Activated CD4-positive, alpha-beta T cell treated with anti-CD3 and anti-CD28 coated beads for 36 hours (primary cell): ENCODE results near the gene KCNG3. TPM values are rescaled to one million over a fixed set of nuclear protein-coding genes. Genes with fewer than 3 reads are reported as not detected.
A peak's percentile ranks its signal among the peaks of the same experiment; 100 is the strongest.
"Not testable (repeated sequence)": the region's sequence is repeated elsewhere in the genome, so short reads cannot be mapped to it uniquely, and the experiment has no call there.

Experiments used
- ATAC-seq: fragments of 200-7000 bp; cut with Tn5 transposase; one replicate; pipeline ENCODE4 v1.10.0; 2021; ENCODE audit warnings: mild to moderate bottlenecking, moderate library complexity
- CTCF ChIA-PET: fragments of 350-600 bp; sonication (Branson Sonifier 250); formaldehyde crosslinking; loops from one replicate; lab custom pipeline; 2021; ENCODE audit warnings: antibody characterized with exemption; lab: Charles Lee
- POLR2A ChIA-PET: fragments of 350-600 bp; sonication (Branson Sonifier 250); formaldehyde crosslinking; loops from one replicate; lab custom pipeline; 2021; ENCODE audit warnings: antibody characterized with exemption, inconsistent platforms; lab: Charles Lee
- DNase-seq: peaks from one replicate; pipeline ENCODE4 v3.0.0-alpha.2; 2020
- H3K27ac Mint-ChIP-seq: one replicate; pipeline ENCODE4 v1.8.0; 2021; ENCODE audit warnings: mixed read lengths
- H3K27me3 Mint-ChIP-seq: one replicate; pipeline ENCODE4 v1.8.0; 2021; ENCODE audit warnings: mixed read lengths
- H3K36me3 Mint-ChIP-seq: one replicate; pipeline ENCODE4 v1.8.0; 2021; ENCODE audit warnings: low read depth, mixed read lengths
- H3K4me1 Mint-ChIP-seq: one replicate; pipeline ENCODE4 v1.8.0; 2021; ENCODE audit warnings: mixed read lengths
- H3K4me3 Mint-ChIP-seq: one replicate; pipeline ENCODE4 v1.8.0; 2021; ENCODE audit warnings: mild to moderate bottlenecking, moderate library complexity, mixed read lengths
- H3K9me3 Mint-ChIP-seq: one replicate; pipeline ENCODE4 v1.8.0; 2021; ENCODE audit warnings: low read depth, mixed read lengths
- intact Hi-C, 2 experiments: fragments of 100-400 bp; cut with DNase I in 1 of 2; cut with micrococcal nuclease in 1 of 2; formaldehyde crosslinking; loops; one replicate each; pipeline versions ENCODE4 v1.14.2 to v1.15.1; 2022 to 2024; cut with DNase I, micrococcal nuclease
- total RNA-seq, 2 experiments: library from RNA; stranded (reverse); gene quantifications; one replicate each; pipeline ENCODE4 v1.2.3, GENCODE V29; 2021

KCNG3 gene
- total RNA-seq, 2 experiments from 2014 or later = 0.30 to 0.35 TPM

DNA sequence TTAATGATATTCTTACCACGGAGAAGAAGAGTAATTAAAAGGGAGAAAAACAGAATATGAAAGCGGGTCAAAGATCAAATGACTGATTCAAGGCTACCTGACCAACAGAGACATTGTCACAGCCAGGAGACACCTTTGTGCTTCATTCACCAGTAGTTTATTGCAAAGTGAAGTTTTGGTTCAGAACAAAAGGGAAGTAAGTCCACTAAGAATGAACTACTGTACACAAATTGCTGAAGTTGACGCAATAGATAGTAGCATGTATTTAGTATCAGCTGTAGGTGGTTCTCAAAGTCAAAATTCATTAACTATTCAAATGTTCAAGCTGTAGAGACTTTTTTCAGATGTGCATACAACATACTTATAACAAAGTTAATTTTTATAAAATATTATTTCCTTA is 68.1 kb downstream of the KCNG3 start:
- no peaks in the 10 kb centered on the region for H3K36me3 Mint-ChIP-seq
- ATAC-seq (no peak), DNase-seq (no peak)
- H3K27ac Mint-ChIP-seq = no peak overlapping the region
- H3K27me3 Mint-ChIP-seq = peaks cover 2% of the 10 kb centered on the region
- H3K4me3 Mint-ChIP-seq = no peak overlapping the region
- no peaks in the 10 kb centered on the region for H3K9me3 Mint-ChIP-seq
- ChIA-PET POLR2A (no interaction called here), CTCF (interaction anchor here (0.8 to 1.0 kb wide), 2 partner anchors 18 to 31 kb away, joined by 3 read pairs; no protein-coding TSS in a partner anchor)
- intact Hi-C loops = no loop called here
- H3K4me1 Mint-ChIP-seq = peaks cover 11% of the 10 kb centered on the region

DNA sequence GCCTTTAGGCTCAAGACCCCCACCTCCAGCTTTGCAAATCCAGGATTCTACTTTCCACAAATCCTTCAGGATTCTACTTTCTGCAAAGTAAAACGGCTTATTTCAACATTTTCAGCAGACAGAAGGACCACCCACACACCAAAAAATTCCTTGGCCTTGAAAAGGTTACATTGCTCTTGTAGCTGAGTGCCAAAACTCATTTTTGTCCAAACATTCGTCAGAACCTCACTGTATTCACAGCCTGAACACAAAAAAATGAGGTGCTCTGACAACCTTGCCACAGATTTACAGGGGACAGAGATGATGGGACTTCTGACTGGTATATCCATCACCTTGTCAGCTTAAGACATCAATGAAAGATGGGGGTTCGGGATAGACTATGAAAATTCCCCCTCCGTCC is 69.7 kb downstream of the KCNG3 start:
- Mint-ChIP-seq H3K27me3 (peaks cover 2% of the 10 kb centered on the region), H3K4me3 (no peak overlapping the region), H3K4me1 (peaks cover 21% of the 10 kb centered on the region), H3K36me3 (no peaks in the 10 kb centered on the region), H3K27ac (no peak overlapping the region), H3K9me3 (no peaks in the 10 kb centered on the region)
- ChIA-PET CTCF (interaction anchor here (0.6 kb wide), 1 partner anchor 239 kb away, joined by 3 read pairs; no protein-coding TSS in a partner anchor), POLR2A (no interaction called here)
- intact Hi-C loops = no loop called here
- DNase-seq = no peak
- ATAC-seq = no peak

DNA sequence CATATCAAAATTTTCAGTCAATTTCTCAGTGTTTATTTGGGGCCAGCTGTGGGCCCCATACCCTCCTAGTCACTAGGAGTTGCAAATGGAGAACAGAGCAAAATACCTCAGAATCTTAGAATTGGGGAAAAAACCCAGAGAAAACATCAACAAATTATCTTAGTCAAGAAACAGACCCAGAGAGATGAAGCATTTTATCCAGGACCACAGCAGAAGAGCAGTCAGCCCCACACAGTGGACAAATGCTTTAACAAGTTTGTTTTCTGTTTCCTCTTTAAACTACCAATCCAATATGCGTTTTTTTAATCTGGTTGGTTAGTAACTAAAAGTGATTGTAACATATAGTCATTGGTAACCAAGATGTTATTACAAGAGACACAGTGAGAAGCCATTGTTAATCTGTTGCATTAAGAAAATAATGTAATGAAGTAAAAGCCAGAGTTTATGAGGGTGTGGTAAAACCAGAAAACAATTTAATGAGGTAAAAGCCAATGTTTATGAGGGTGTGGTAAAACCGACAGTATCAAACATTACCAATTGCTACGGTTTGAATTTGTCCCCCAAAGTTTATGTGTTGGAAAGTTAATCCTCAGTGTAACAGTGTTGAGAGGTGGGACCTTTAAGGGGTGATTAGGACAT is 72.1 kb downstream of the KCNG3 start:
- ATAC-seq (no peak), DNase-seq (no peak)
- Mint-ChIP-seq H3K4me3 (no peak overlapping the region), H3K9me3 (no peaks in the 10 kb centered on the region), H3K4me1 (peaks cover 30% of the 10 kb centered on the region), H3K27me3 (peaks cover 2% of the 10 kb centered on the region), H3K36me3 (no peaks in the 10 kb centered on the region), H3K27ac (no peak overlapping the region)
- CTCF ChIA-PET = interaction anchor here (0.5 kb wide), 1 partner anchor 289 kb away, joined by 3 read pairs; no protein-coding TSS in a partner anchor
- POLR2A ChIA-PET = no interaction called here
- intact Hi-C loops = no loop called here

DNA sequence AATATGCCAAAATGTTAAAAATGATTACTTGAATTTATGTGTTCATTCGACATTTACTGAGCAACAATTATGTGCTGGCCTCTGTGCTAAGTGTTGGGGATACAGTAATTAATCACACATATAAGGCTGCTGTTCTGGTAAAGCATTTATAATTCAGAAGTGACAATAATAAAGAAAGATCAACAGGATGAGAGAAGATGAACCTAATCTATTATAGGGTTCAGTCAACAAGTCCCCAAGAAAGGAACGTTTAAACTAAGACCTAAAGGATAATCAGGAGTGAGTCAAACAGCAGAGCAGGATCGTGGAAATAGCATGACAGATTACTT is 72.7 kb downstream of the KCNG3 start:
- POLR2A ChIA-PET = no interaction called here
- Mint-ChIP-seq H3K36me3 (no peaks in the 10 kb centered on the region), H3K4me1 (peaks cover 30% of the 10 kb centered on the region), H3K27ac (peak overlapping the region; percentile 75), H3K27me3 (peaks cover 2% of the 10 kb centered on the region), H3K9me3 (no peaks in the 10 kb centered on the region), H3K4me3 (no peak overlapping the region)
- DNase-seq (no peak), ATAC-seq (no peak)
- intact Hi-C loops = no loop called here
- CTCF ChIA-PET = no interaction called here

DNA sequence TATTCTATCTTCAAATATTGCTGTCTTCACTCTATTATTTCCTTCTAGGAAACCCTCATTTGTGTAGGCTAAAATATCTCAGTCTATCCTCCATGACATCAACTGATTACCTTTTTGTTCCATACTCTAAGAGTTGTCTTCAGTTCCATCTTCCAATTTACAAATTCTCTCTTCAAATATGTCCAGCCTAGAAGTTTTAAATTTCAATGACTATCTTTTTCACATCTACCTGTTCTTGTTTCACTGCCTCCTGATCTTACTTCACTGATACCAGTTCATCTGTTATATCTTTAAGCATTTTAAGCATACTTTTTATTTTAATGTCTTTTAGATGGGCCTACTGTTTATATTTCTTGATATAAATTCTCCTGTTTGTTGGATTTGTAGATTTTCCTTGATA is 79.1 kb downstream of the KCNG3 start:
- H3K9me3 Mint-ChIP-seq = peaks cover 12% of the 10 kb centered on the region
- DNase-seq = no peak

DNA sequence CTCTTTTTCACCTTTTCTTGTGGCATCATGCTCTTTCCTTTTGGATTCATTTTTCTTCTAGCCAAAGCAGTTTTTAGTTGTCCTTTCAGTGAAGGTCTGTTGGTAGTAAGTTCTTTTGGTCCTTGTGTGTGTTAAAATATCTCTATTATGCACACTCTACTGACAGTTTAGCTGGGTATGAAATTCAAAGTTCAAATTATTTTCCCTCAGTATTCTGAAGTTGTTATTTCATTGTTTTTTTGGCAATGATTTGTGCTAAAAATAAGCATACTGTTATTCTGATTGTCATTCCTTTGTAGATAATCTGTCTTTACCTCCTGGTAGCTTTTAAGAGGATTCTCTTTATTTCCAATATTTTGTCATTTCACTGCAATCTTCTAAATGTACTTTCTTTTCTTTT is 79.6 kb downstream of the KCNG3 start:
- ChIA-PET POLR2A (no interaction called here), CTCF (interaction anchor here (0.6 to 2.0 kb wide), 5 partner anchors 15 to 627 kb away, joined by 3 to 5 read pairs (median 3); no protein-coding TSS in a partner anchor)
- DNase-seq (no peak), ATAC-seq (no peak)
- H3K9me3 Mint-ChIP-seq = peaks cover 12% of the 10 kb centered on the region
- H3K4me3 Mint-ChIP-seq = no peak overlapping the region
- H3K27me3 Mint-ChIP-seq = peaks cover 2% of the 10 kb centered on the region
- H3K36me3 Mint-ChIP-seq = peaks cover 3% of the 10 kb centered on the region
- peaks cover 9% of the 10 kb centered on the region for H3K4me1 Mint-ChIP-seq
- intact Hi-C loops = no loop called here
- H3K27ac Mint-ChIP-seq = no peak overlapping the region

More for the DNA sequence above, 79.1 kb downstream of the KCNG3 start:
- peaks cover 3% of the 10 kb centered on the region for H3K36me3 Mint-ChIP-seq
- ChIA-PET POLR2A (no interaction called here), CTCF (interaction anchor here (0.7 to 2.0 kb wide), 3 partner anchors 15 to 50 kb away, joined by 3 to 5 read pairs (median 4); no protein-coding TSS in a partner anchor)
- no peak overlapping the region for H3K27ac Mint-ChIP-seq
- intact Hi-C loops = no loop called here
- peaks cover 12% of the 10 kb centered on the region for H3K4me1 Mint-ChIP-seq
- no peak overlapping the region for H3K4me3 Mint-ChIP-seq
- no peak for ATAC-seq
- peaks cover under 1% of the 10 kb centered on the region for H3K27me3 Mint-ChIP-seq

DNA sequence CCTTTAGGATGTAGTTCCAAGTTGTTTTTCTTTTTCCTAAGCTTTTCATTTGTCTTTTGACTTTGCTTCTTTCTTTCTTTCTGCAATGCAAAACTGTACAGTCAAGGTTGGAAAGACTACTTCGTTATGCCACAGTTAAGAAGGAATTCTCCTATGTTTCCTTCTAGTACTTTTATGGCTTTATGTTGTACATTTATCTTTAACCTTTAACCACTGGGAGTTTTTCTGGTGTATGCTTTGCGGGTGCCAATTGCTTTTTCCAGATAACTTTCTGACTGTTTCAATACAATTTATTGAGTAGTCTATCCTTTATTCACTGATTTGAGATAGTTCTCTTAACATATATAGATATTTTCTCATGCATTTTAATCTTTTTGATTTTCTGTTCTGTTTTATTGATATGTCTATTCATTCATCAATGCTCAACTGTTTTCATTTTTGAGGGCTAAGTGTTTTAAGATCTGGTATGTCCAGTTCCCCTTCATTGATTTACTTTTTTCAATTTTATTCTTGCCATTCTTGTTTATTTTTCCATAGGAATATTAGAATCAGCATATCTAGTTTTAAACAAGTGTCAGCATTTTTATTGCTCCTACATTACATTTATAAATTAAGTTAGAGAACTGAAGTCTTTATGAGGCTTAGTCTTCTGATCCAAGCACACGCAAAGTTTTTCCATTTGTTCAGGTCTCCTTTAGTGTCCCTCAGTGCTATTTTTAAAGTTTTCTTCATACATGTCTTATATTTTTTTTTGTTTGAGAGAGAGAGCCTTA is 82.9 kb downstream of the KCNG3 start:
- CTCF ChIA-PET = no interaction called here
- no peak for ATAC-seq

DNA sequence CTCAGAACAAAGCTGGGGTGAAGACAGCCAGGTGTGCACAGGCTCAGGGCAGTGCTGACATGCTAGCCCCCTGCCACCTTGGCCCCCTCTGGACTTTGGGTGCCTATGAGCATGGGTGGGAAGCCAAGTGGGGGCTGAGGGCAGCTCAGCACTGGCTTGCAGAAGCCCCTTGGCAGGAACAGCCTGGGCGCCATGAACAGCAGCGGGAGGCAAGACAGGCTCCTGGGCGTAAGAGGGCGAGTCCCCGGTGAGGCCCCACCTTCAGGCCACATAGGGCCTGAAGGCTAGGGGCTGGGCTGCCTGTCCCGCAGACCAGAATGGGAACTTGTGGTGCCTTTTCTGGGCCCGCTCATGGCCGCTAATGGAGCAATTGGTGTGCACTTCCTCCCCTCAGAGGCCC is 85.8 kb downstream of the KCNG3 start:
- intact Hi-C loops = no loop called here
- ChIA-PET POLR2A (no interaction called here), CTCF (no interaction called here)
- DNase-seq = no peak
- Mint-ChIP-seq H3K9me3 (no peaks in the 10 kb centered on the region), H3K4me3 (no peak overlapping the region), H3K27me3 (peaks cover 2% of the 10 kb centered on the region), H3K4me1 (no peaks in the 10 kb centered on the region), H3K36me3 (no peaks in the 10 kb centered on the region), H3K27ac (no peak overlapping the region)
- ATAC-seq = no peak

More for the DNA sequence above, 82.9 kb downstream of the KCNG3 start:
- H3K27ac Mint-ChIP-seq = no peak overlapping the region
- H3K36me3 Mint-ChIP-seq = peaks cover 3% of the 10 kb centered on the region
- peaks cover 12% of the 10 kb centered on the region for H3K9me3 Mint-ChIP-seq
- no peak for DNase-seq
- peaks cover 2% of the 10 kb centered on the region for H3K27me3 Mint-ChIP-seq
- no peak overlapping the region for H3K4me3 Mint-ChIP-seq
- H3K4me1 Mint-ChIP-seq = no peaks in the 10 kb centered on the region
- intact Hi-C loops = no loop called here
- POLR2A ChIA-PET = no interaction called here

DNA sequence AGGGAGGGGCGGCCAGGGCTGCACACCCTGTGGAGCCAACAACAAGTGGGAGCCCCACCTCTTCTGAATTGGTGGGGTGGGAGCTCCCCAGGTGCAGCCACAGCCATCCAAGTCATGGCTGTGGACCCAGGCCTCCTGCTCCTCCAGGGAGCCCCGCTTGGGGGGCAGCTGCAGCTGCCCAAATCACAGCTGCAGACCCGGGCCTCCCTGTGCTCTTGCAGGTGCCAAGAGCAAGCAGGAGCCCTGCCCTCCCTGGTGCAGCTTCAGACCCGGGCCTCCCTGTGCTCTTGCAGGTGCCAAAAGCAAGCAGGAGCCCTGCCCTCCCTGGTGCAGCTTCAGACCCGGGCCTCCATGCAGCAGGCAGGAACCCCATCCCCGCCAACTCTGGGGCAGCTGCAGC is 86.3 kb downstream of the KCNG3 start:
- POLR2A ChIA-PET = no interaction called here
- H3K4me3 Mint-ChIP-seq = no peak overlapping the region
- H3K4me1 Mint-ChIP-seq = no peaks in the 10 kb centered on the region
- CTCF ChIA-PET = no interaction called here
- H3K27ac Mint-ChIP-seq = no peak overlapping the region
- H3K36me3 Mint-ChIP-seq = no peaks in the 10 kb centered on the region
- no peak for ATAC-seq
- intact Hi-C loops = no loop called here
- DNase-seq = no peak
- H3K27me3 Mint-ChIP-seq = peaks cover 2% of the 10 kb centered on the region
- H3K9me3 Mint-ChIP-seq = no peaks in the 10 kb centered on the region

DNA sequence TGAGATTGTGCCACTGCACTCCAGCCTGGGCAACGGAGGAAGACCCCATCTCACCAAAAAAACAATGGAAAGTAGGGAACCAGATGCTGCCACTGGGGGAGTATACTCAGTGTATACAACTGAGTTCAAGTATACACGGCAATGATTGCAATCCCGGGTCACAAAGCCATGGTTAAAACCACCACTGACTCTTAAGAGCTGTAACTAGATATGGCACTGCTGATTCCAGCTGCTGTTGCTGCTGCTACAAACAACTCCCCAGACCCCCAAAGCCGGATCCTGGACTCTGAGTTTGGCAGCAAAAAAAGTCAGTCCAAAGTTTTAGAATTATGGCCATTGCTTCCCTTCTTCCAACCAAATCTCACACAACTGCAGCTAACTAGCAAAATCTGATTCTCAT is 89.1 kb downstream of the KCNG3 start:
- intact Hi-C loops = no loop called here
- no peaks in the 10 kb centered on the region for H3K36me3 Mint-ChIP-seq
- DNase-seq (no peak), ATAC-seq (no peak)
- H3K27me3 Mint-ChIP-seq = peaks cover under 1% of the 10 kb centered on the region
- ChIA-PET POLR2A (no interaction called here), CTCF (interaction anchor here (0.7 to 1.0 kb wide), 3 partner anchors 10 to 41 kb away, joined by 3 read pairs; no protein-coding TSS in a partner anchor)
- no peaks in the 10 kb centered on the region for H3K4me1 Mint-ChIP-seq
- H3K27ac Mint-ChIP-seq = no peak overlapping the region
- H3K4me3 Mint-ChIP-seq = no peak overlapping the region
- no peaks in the 10 kb centered on the region for H3K9me3 Mint-ChIP-seq

DNA sequence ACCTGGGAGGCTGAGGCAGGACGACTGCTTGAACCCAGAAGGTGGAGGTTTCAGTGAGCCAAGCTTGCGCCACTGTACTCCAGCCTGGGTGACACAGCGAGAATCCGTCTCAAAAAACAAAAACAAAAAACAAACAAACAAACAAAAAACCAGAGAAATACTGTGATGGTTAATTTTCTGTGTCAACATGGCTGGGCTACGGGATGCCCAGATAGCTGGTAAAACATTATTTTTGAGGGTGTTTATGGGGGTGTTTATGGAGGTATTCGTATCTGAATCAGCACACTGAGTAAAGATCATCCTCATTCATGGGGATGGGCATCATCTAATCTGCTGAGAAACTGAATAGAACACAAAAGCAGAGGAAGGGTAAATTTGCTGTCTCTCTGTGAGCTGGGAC is 92.0 kb downstream of the KCNG3 start:
- H3K4me1 Mint-ChIP-seq = no peaks in the 10 kb centered on the region
- no peak overlapping the region for H3K27ac Mint-ChIP-seq
- intact Hi-C loops = no loop called here
- no peaks in the 10 kb centered on the region for H3K9me3 Mint-ChIP-seq
- ChIA-PET CTCF (no interaction called here), POLR2A (interaction anchor here (0.7 kb wide), 1 partner anchor 9 kb away, joined by 4 read pairs; no protein-coding TSS in a partner anchor)
- H3K27me3 Mint-ChIP-seq = no peaks in the 10 kb centered on the region
- H3K36me3 Mint-ChIP-seq = no peaks in the 10 kb centered on the region
- no peak overlapping the region for H3K4me3 Mint-ChIP-seq
- no peak for ATAC-seq
- no peak for DNase-seq

DNA sequence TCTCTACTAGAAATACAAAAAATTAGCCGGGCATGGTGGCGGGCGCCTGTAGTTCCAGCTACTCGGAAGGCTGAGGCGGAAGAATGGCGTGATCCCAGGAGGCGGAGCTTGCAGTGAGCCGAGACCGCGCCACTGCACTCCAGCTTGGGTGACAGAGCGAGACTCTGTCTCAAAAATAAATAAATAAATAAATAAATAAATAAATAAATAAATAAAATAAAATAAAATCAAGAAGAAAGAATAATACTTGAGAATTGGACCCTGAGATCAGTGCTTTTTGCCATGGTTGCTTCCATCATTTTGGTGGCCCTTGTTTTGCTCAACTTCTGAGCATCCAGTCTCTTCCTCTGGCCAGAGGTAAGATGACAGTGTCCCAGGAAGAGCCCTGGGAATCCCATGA is 95.7 kb downstream of the KCNG3 start:
- intact Hi-C loops, H3K27me3 Mint-ChIP-seq: not testable (repeated sequence)
- CTCF ChIA-PET = interaction anchor here (1.7 kb wide), 1 partner anchor 11 kb away, joined by 4 read pairs; no protein-coding TSS in a partner anchor

More for the DNA sequence above, 95.7 kb downstream of the KCNG3 start:
- H3K9me3 Mint-ChIP-seq, H3K4me3 Mint-ChIP-seq, POLR2A ChIA-PET, ATAC-seq, H3K36me3 Mint-ChIP-seq, H3K27ac Mint-ChIP-seq, DNase-seq, H3K4me1 Mint-ChIP-seq: not testable (repeated sequence)
